H1 (cell line): Measurements from ENCODE around the gene MYO16. TPM values are rescaled to one million over a fixed set of nuclear protein-coding genes. Genes with fewer than 3 reads are reported as not detected.

Experiments
- CTCF ChIA-PET: fragments of 300-600 bp; sonication (Branson Sonifier 250); formaldehyde crosslinking; loops from one replicate; lab custom pipeline; 2021; ENCODE audit not compliant: partially characterized antibody; lab: Charles Lee
- POLR2A ChIA-PET: fragments of 300-600 bp; sonication (Branson Sonifier 250); formaldehyde crosslinking; loops from one replicate; lab custom pipeline; 2021; ENCODE audit warnings: inconsistent platforms; ENCODE audit not compliant: partially characterized antibody; lab: Charles Lee
- DNase-seq, 2 experiments: peaks; one replicate each; pipeline versions ENCODE4 v3.0.0 to v3.0.0-alpha.2; 2010 to 2022; ENCODE audit warnings: low spot score in 2 of 2, low read depth in 1 of 2, mixed read lengths in 1 of 2
- FAIRE-seq: peaks from 2 replicates; lab custom pipeline; 2011; peaks lifted over from hg19 to GRCh38; lab: Jason Lieb, UNC
- H2AFZ ChIP-seq: 2 replicates; pipeline ENCODE4 v1.8.1; 2012; ENCODE audit warnings: low read length, inconsistent platforms
- H2AK5ac ChIP-seq: 2 replicates; pipeline ENCODE4 v1.6.1; 2013; ENCODE audit warnings: low read depth, low read length
- H2BK120ac ChIP-seq: replicated peaks from 2 replicates; pipeline ENCODE3; 2013; ENCODE audit warnings: low read depth, low read length, inconsistent platforms
- H2BK12ac ChIP-seq: 2 replicates; pipeline ENCODE4 v1.6.1; 2013; ENCODE audit warnings: low read depth, low read length
- H2BK15ac ChIP-seq: 2 replicates; pipeline ENCODE4 v1.6.1; 2013; ENCODE audit warnings: low read length
- H2BK20ac ChIP-seq: 2 replicates; pipeline ENCODE4 v1.6.1; 2013; ENCODE audit warnings: low read length
- H2BK5ac ChIP-seq: 2 replicates; pipeline ENCODE4 v1.6.1; 2013; ENCODE audit warnings: low read depth, low read length
- H3K14ac ChIP-seq: 2 replicates; pipeline ENCODE4 v1.6.1; 2013; ENCODE audit warnings: inconsistent platforms; ENCODE audit not compliant: insufficient read length
- H3K18ac ChIP-seq: 2 replicates; pipeline ENCODE4 v1.6.1; 2013; ENCODE audit warnings: low read length; ENCODE audit errors: extremely low read depth
- H3K23ac ChIP-seq: 2 replicates; pipeline ENCODE4 v1.6.1; 2013; ENCODE audit warnings: inconsistent platforms; ENCODE audit not compliant: insufficient read length
- H3K23me2 ChIP-seq: 2 replicates; pipeline ENCODE4 v1.6.1; 2013; ENCODE audit warnings: low read depth, low read length
- H3K27ac ChIP-seq: 2 replicates; pipeline ENCODE4 v1.6.1; 2011; ENCODE audit warnings: low read depth, low read length, inconsistent platforms
- H3K27me3 ChIP-seq, 4 experiments: replicated peaks in 1 of 4; 1 replicate in 1 of 4; 2 replicates in 3 of 4; pipeline versions ENCODE4 v1.6.1 to v1.8.1; 2011 to 2013; ENCODE audit warnings: low read length in 3 of 4, mild to moderate bottlenecking in 3 of 4, inconsistent platforms in 2 of 4, mixed read lengths in 2 of 4, moderate library complexity in 1 of 4; ENCODE audit not compliant: control insufficient read depth in 3 of 4, insufficient read depth in 3 of 4; ENCODE audit errors: extremely low read depth in 1 of 4
- H3K36me3 ChIP-seq, 4 experiments: 2 replicates each; pipeline versions ENCODE4 v1.6.1 to v1.8.1; 2011 to 2013; ENCODE audit warnings: mild to moderate bottlenecking in 4 of 4, low read length in 3 of 4, moderate library complexity in 2 of 4, control low read depth in 1 of 4, inconsistent platforms in 1 of 4; ENCODE audit not compliant: insufficient read depth in 4 of 4, control insufficient read depth in 2 of 4
- H3K4ac ChIP-seq: replicated peaks from 2 replicates; pipeline ENCODE3; 2013; ENCODE audit warnings: low read length, low read depth, mixed read lengths, inconsistent platforms; ENCODE audit not compliant: insufficient read length
- H3K4me1 ChIP-seq, 4 experiments: replicated peaks in 1 of 4; 1 replicate in 1 of 4; 2 replicates in 3 of 4; pipeline versions ENCODE4 v1.6.1 to v1.8.1; 2011 to 2013; ENCODE audit warnings: low read length in 3 of 4, inconsistent platforms in 2 of 4, mixed read lengths in 1 of 4; ENCODE audit not compliant: insufficient read depth in 4 of 4, control insufficient read depth in 3 of 4
- H3K4me2 ChIP-seq, 2 experiments: 2 replicates each; pipeline versions ENCODE4 v1.6.1 to v1.8.1; 2011 to 2013; ENCODE audit warnings: low read depth in 2 of 2, low read length in 2 of 2, control low read depth in 1 of 2, inconsistent platforms in 1 of 2, mild to moderate bottlenecking in 1 of 2; ENCODE audit not compliant: insufficient read depth in 1 of 2
- H3K4me3 ChIP-seq, 4 experiments: fragments of 200-600, 300-600 bp in 1 of 4; sonication (generic), shearing (Covaris generic), sonication (Bioruptor Twin) in 1 of 4; 2 replicates each; pipeline versions ENCODE4 v1.5.1 to v1.8.1; 2011 to 2016; ENCODE audit warnings: low read length in 4 of 4, low read depth in 3 of 4, control low read depth in 2 of 4, inconsistent platforms in 2 of 4, mild to moderate bottlenecking in 2 of 4, mixed read lengths in 1 of 4, moderate library complexity in 1 of 4; ENCODE audit not compliant: insufficient read depth in 2 of 4; ENCODE audit errors: extremely low read depth in 1 of 4
- H3K56ac ChIP-seq: replicated peaks from 2 replicates; pipeline ENCODE3; 2013; ENCODE audit warnings: low read depth, mild to moderate bottlenecking, mixed read lengths, low read length, inconsistent platforms; ENCODE audit not compliant: insufficient read length
- H3K79me1 ChIP-seq: 2 replicates; pipeline ENCODE4 v1.6.1; 2013; ENCODE audit warnings: low read depth, low read length, control low read depth
- H3K79me2 ChIP-seq, 2 experiments: 2 replicates each; pipeline versions ENCODE4 v1.6.1 to v1.8.1; 2012 to 2013; ENCODE audit warnings: low read length in 2 of 2, mild to moderate bottlenecking in 2 of 2, inconsistent platforms in 1 of 2; ENCODE audit not compliant: insufficient read depth in 2 of 2, control insufficient read depth in 1 of 2
- H3K9ac ChIP-seq, 4 experiments: replicated peaks in 1 of 4; 1 replicate in 1 of 4; 2 replicates in 3 of 4; pipeline versions ENCODE4 v1.6.1 to v1.8.1; 2011 to 2013; ENCODE audit warnings: low read depth in 3 of 4, low read length in 3 of 4, control low read depth in 2 of 4, mild to moderate bottlenecking in 2 of 4, moderate library complexity in 2 of 4, inconsistent platforms in 1 of 4; ENCODE audit errors: extremely low read depth in 1 of 4
- H3K9me3 ChIP-seq, 2 experiments: 2 replicates each; pipeline versions ENCODE4 v1.6.1 to v1.8.1; 2012 to 2013; ENCODE audit warnings: mild to moderate bottlenecking in 2 of 2, moderate library complexity in 2 of 2, control low read depth in 1 of 2, inconsistent platforms in 1 of 2, low read depth in 1 of 2, low read length in 1 of 2, mixed read lengths in 1 of 2; ENCODE audit not compliant: insufficient read depth in 2 of 2
- H4K20me1 ChIP-seq, 2 experiments: replicated peaks in 1 of 2; 2 replicates each; pipeline versions ENCODE3 to v1.8.1; 2011 to 2013; ENCODE audit warnings: inconsistent platforms in 2 of 2, low read length in 2 of 2, mild to moderate bottlenecking in 1 of 2; ENCODE audit not compliant: insufficient read depth in 2 of 2, control insufficient read depth in 1 of 2
- H4K5ac ChIP-seq: 2 replicates; pipeline ENCODE4 v1.6.1; 2013; ENCODE audit warnings: low read length, low read depth, mixed read lengths, inconsistent platforms; ENCODE audit not compliant: insufficient read length
- H4K8ac ChIP-seq: 2 replicates; pipeline ENCODE4 v1.8.0; 2013; ENCODE audit warnings: mild to moderate bottlenecking, moderate library complexity, low read length, inconsistent platforms; ENCODE audit not compliant: insufficient read depth; ENCODE audit errors: extremely low read depth
- H4K91ac ChIP-seq: replicated peaks from 2 replicates; pipeline ENCODE3; 2013; ENCODE audit warnings: low read length, mixed read lengths, inconsistent platforms; ENCODE audit not compliant: insufficient read length
- CTCF ChIP-seq, 3 experiments: IDR thresholded peaks; 1 replicate in 2 of 3; 2 replicates in 1 of 3; pipeline versions ENCODE4 v1.5.1 to v1.6.1; 2011; ENCODE audit warnings: low read length in 3 of 3, mild to moderate bottlenecking in 3 of 3, inconsistent platforms in 2 of 3, low read depth in 1 of 3, moderate library complexity in 1 of 3; ENCODE audit not compliant: insufficient read depth in 1 of 3; ENCODE audit errors: control extremely low read depth in 1 of 3
- RAD21 ChIP-seq, 2 experiments: IDR thresholded peaks in 1 of 2; conservative IDR thresholded peaks in 1 of 2; 2 replicates each; pipeline ENCODE4 v1.6.1; 2011; ENCODE audit warnings: low read depth in 2 of 2, low read length in 2 of 2, improper control_type of control experiment in 1 of 2, inconsistent platforms in 1 of 2, mild to moderate bottlenecking in 1 of 2, moderate library complexity in 1 of 2
- RXRA ChIP-seq: IDR thresholded peaks from 2 replicates; pipeline ENCODE4 v1.6.1; 2011; ENCODE audit warnings: low read depth, mild to moderate bottlenecking, low read length, moderate library complexity; ENCODE audit not compliant: insufficient read depth
- SP2 ChIP-seq: IDR thresholded peaks from 2 replicates; pipeline ENCODE4 v1.6.1; 2012; ENCODE audit warnings: mild to moderate bottlenecking, low read length, inconsistent platforms
- TAF1 ChIP-seq: IDR thresholded peaks from 2 replicates; pipeline ENCODE4 v1.6.1; 2011; ENCODE audit warnings: mild to moderate bottlenecking, low read depth, low read length
- WGBS, 2 experiments: shearing (Covaris generic) in 1 of 2; methylation state at CpG; one replicate each; pipeline versions ENCODE4 v1.1.6 to v1.1.7; 2013 to 2015; ENCODE audit warnings: low lambda C conversion rate in 2 of 2, mixed read lengths in 2 of 2, inconsistent platforms in 1 of 2, low coverage in 1 of 2, missing lambda C conversion rate in 1 of 2; ENCODE audit not compliant: insufficient replicate concordance in 2 of 2, insufficient coverage in 1 of 2, insufficient read length in 1 of 2; ENCODE audit errors: extremely low coverage in 1 of 2, missing lambda C conversion rate in 1 of 2; 5-methylcytosine and 5-hydroxymethylcytosine counted together
- polyA plus RNA-seq, 7 experiments: library from polyadenylated mRNA; depleted of rRNA in 3 of 7; stranded (reverse) in 5 of 7; unstranded in 2 of 7; fragments of >200 nt in 5 of 7; fragments of 200-250 nt in 2 of 7; gene quantifications; 1 replicate in 5 of 7; 2 replicates in 1 of 7; 4 replicates in 1 of 7; pipeline versions ENCODE4 v1.2.1 to v1.2.3, GENCODE V29; 2011 to 2013; ENCODE audit warnings: missing spikeins in 2 of 7, mixed read lengths in 2 of 7
- total RNA-seq: library from RNA; stranded (reverse); fragmentation: NEBNext Ultra II Directional; extraction: Animal tissue kit (Norgen Biotek cat#: 25700); gene quantifications from 2 replicates; pipeline ENCODE4 v1.2.1, GENCODE V29; 2021

The MYO16 gene
- total and polyA plus RNA-seq, 2 of the 8 experiments (the other 6 are each of a cell fraction or from before 2014, with no cell fraction given) = 0.02 to 0.22 TPM

DNA sequence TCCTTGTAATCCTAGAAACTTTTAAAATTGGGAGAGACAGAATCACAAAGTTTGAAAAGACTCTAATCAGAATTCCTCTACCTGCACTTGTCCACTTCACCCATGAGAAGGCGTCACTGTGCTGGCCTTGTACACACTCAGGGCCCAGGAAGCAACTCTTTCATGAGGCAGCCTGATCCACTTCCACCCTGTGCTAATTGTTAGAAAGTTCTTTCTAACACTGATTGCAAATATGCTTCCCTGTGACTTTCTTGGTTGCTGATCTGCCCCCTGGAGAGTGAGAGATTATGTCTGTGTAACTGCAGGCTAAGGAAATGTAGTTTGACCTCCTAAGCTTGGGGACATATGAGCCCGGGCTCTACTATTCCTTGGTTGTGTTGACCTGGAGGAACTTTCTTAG lies 494.6 kb downstream of the MYO16 start:
- WGBS, 2 experiments = 95% methylated on average over 2 of the region's 2 CpGs; no CpG with 5 or more reads in 1 of the 2 experiments
- H3K27ac ChIP-seq = no peak overlapping the region
- FAIRE-seq (no peak), DNase-seq (no peak)
- H3K79me2 ChIP-seq = no peaks in the 10 kb centered on the region
- peaks cover 0 to 2% (median 0%) of the 10 kb centered on the region in 4 experiments; a peak in 1 of 7 replicates for H3K4me1 ChIP-seq
- no peak overlapping the region for H4K91ac ChIP-seq
- no peaks in the 10 kb centered on the region for H3K79me1 ChIP-seq
- H3K56ac ChIP-seq = no peak overlapping the region
- no peaks in the 10 kb centered on the region for H3K36me3 ChIP-seq
- no peak overlapping the region for H3K9ac ChIP-seq
- no peak overlapping the region for H2BK120ac ChIP-seq
- H3K4me2 ChIP-seq = no peak overlapping the region
- no peak overlapping the region for H2BK12ac ChIP-seq
- H3K4me3 ChIP-seq = no peak overlapping the region
- no peak overlapping the region for H3K14ac ChIP-seq
- ChIA-PET POLR2A (no interaction called here), CTCF (interaction anchor here (1.2 kb wide), 1 partner anchor 21 kb away, joined by 3 read pairs; no protein-coding TSS in a partner anchor)
- no peak overlapping the region for H2AK5ac ChIP-seq
- H3K9me3 ChIP-seq = no peaks in the 10 kb centered on the region
- no peaks in the 10 kb centered on the region for H3K23me2 ChIP-seq
- TF ChIP-seq SP2 (no peak), CTCF (IDR thresholded peaks at IDR 0.05; ENCODE audit: control extremely low read depth in 1 of 3, insufficient read depth in 1 of 3, low read depth in 1 of 3, low read length in 3 of 3) (peak in 1 of 3 experiments; percentile 21; a peak in 1 of 4 replicates), RAD21 (IDR thresholded peaks at IDR 0.05 in 1 of 2, conservative IDR thresholded peaks at IDR 0.05 in 1 of 2; ENCODE audit: low read depth in 2 of 2, low read length in 2 of 2) (peak; percentile 32 to 47; a peak in 3 of 4 replicates), RXRA (no peak), TAF1 (no peak)
- H4K5ac ChIP-seq = no peak overlapping the region
- H4K8ac ChIP-seq = no peak overlapping the region
- H3K4ac ChIP-seq = no peak overlapping the region
- H2BK20ac ChIP-seq = no peak overlapping the region
- H2BK5ac ChIP-seq = no peak overlapping the region
- H3K23ac ChIP-seq = no peak overlapping the region
- H3K27me3 ChIP-seq = no peaks in the 10 kb centered on the region
- H4K20me1 ChIP-seq = no peaks in the 10 kb centered on the region
- no peak overlapping the region for H2AFZ ChIP-seq
- no peak overlapping the region for H2BK15ac ChIP-seq
- H3K18ac ChIP-seq = no peak overlapping the region
